Measurements from ENCODE around the gene AOPEP.

DNA sequence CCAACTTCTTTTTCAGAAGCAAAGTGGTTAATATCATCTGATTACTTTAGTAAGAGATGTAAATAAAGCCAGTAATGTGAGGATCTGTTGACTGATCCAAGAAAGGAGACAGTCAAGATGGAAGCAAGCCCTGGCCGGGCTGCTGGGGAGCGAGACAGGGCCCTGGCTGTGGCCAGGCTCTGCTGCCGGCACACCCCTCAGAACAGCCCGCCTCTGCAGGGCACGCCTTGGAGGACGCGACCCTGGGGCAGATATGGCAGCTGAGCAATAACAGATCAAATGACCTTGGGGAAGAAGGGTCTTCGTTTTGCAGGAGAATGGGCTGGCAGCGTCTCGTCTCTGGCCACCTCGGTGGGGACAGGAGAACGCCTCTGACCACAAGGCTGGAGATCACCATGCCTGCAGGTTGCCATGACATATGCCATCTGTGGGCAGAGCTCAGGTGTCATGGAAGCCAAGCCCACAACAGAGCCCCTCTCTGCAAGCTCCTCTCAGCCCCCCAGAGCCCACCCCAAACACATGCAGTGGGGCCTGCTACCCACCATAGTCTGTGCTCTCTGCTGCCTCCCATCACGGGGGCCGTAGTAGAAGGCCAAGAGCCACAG, 384.5 kb downstream of the AOPEP start:
- TF ChIP-seq POLR2A (IDR thresholded peaks at IDR 0.05): no peak
- TF ChIP-seq, protein P1, sequence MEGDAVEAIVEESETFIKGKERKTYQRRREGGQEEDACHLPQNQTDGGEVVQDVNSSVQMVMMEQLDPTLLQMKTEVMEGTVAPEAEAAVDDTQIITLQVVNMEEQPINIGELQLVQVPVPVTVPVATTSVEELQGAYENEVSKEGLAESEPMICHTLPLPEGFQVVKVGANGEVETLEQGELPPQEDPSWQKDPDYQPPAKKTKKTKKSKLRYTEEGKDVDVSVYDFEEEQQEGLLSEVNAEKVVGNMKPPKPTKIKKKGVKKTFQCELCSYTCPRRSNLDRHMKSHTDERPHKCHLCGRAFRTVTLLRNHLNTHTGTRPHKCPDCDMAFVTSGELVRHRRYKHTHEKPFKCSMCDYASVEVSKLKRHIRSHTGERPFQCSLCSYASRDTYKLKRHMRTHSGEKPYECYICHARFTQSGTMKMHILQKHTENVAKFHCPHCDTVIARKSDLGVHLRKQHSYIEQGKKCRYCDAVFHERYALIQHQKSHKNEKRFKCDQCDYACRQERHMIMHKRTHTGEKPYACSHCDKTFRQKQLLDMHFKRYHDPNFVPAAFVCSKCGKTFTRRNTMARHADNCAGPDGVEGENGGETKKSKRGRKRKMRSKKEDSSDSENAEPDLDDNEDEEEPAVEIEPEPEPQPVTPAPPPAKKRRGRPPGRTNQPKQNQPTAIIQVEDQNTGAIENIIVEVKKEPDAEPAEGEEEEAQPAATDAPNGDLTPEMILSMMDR (IDR thresholded peaks at IDR 0.05): no peak

All from uterus (tissue), 2 donors.